ENCODE results near the gene PUM1.
A peak's percentile ranks its signal among the peaks of the same experiment; 100 is the strongest.

PUM1 gene

DNA sequence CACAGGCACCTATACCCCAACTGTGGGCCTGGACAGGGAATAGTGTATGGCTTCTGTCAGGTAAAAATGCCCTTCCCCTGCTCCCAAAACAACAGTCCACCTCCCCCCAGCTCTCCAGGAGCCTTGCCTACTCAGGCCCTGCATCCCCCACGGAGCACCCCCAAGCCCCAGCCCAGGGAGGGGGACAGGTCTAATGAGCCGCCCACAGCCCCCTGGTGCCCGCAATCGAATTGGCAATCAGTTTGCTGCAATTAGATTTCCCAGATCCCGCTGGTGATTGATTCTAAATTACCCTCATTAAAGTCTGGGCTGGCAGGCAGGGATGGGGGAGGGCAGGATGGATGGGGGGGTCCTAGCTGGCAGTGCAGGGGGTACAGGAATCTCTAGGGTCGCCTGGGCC lies 165.0 kb downstream of the PUM1 start:
- WGBS, 2 experiments (ENCODE audit: insufficient coverage in 2 of 2): 83 to 90% methylated on average over 4 to 5 of the region's 6 CpGs
- Histone ChIP-seq H3K4me3 (ENCODE audit: extremely low read depth, insufficient read depth, low read length, poor library complexity, severe bottlenecking) (no peak overlapping the region), H3K9me3 (ENCODE audit: control insufficient read depth, low read length) (no peaks in the 10 kb centered on the region), H3K27ac (ENCODE audit: low read depth, low read length, severe bottlenecking) (no peak overlapping the region), H3K36me3 (ENCODE audit: control insufficient read depth, insufficient read depth, low read length) (peaks cover 3% of the 10 kb centered on the region), H3K4me1 (ENCODE audit: control insufficient read depth, insufficient read depth, low read length, poor library complexity, severe bottlenecking) (peaks cover 46% of the 10 kb centered on the region)

DNA sequence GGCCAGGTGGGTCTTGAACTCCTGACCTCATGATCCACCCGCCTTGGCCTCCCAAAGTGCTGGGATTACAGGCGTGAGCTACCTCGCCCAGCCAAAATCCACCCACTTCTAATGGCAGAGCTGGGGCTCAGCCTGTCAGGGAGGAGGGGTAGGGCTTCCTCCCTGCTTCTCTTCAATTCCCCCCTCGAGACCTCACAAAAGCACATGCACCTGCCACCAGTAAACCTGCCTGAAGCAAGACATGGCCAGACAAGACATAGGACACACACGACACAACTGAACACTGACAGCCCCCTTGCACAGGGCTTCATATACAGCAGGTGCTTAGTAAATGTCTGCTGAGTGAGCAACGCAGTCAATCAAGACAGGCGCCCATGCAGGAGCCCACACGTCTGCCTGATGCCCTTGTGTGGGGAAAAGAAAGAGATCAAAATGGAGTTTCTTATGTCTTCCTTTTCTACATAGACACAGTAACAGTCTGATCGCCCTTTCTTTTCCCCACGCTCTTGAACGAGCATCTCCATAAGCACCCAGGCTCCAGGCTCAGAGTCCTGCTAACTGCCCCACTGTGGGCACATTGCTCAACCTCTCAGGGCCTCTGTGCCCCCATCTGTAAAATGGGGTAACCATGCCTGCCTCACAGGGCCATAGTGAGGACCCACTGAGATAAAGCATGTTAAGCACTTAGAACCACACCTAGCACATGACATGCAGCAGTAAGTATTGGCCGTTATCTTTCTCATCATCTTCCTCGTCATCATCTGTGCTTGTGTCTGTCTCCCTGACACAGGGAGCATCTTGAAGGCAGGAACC lies 165.7 kb downstream of the PUM1 start:
- Histone ChIP-seq H3K4me1 (ENCODE audit: control insufficient read depth, insufficient read depth, low read length, poor library complexity, severe bottlenecking) (peaks cover 48% of the 10 kb centered on the region), H3K36me3 (ENCODE audit: control insufficient read depth, insufficient read depth, low read length) (peaks cover 3% of the 10 kb centered on the region), H3K4me3 (ENCODE audit: extremely low read depth, insufficient read depth, low read length, poor library complexity, severe bottlenecking) (no peak overlapping the region), H3K9me3 (ENCODE audit: control insufficient read depth, low read length) (no peaks in the 10 kb centered on the region), H3K27ac (ENCODE audit: low read depth, low read length, severe bottlenecking) (no peak overlapping the region)
- WGBS, 2 experiments (ENCODE audit: insufficient coverage in 2 of 2): 80 to 96% methylated on average over 6 to 8 of the region's 13 CpGs

DNA sequence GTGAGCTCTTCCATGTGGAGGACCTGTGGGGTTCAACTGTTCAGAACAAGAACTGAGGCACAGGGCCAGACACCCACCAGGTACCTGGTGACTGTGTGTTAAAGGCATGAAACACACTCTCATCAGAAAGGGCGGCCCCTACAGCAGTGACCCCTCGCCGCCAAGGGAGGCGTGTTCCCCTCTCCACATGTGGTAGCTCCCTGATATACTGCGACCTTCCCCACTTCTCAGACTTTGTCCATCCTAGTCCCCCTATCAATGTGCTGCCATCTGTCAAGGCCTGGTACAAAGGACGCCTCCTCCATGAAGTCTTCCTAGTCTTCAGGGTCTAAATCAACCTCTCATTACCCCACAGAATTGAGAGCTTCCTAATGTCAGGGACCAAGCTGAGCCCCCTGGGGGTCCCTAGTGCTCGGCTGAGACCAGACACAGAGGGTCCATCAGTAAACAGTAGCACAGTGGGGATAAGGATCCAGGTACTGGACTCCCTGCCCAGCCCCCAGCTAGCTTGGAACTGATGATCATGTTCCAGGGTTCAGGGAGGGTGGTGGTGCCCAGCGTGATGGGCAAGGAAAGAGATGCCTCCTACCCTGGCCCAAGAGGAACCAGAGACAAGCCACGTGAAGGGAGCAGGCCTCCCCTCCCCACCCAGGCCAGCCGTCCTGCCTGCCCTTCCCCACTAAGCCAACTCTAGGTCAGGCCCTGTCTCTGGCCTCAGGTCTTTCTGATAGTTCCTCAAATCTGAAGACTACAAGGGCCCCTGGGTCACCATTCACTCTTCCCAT lies 167.3 kb downstream of the PUM1 start:
- Histone ChIP-seq H3K4me1 (ENCODE audit: control insufficient read depth, insufficient read depth, low read length, poor library complexity, severe bottlenecking) (peaks cover 39% of the 10 kb centered on the region), H3K4me3 (ENCODE audit: extremely low read depth, insufficient read depth, low read length, poor library complexity, severe bottlenecking) (no peak overlapping the region), H3K36me3 (ENCODE audit: control insufficient read depth, insufficient read depth, low read length) (peaks cover 3% of the 10 kb centered on the region), H3K9me3 (ENCODE audit: control insufficient read depth, low read length) (no peaks in the 10 kb centered on the region), H3K27ac (ENCODE audit: low read depth, low read length, severe bottlenecking) (no peak overlapping the region)
- 95 to 97% methylated on average over 8 of the region's 10 CpGs for WGBS, 2 experiments (ENCODE audit: insufficient coverage in 2 of 2)

DNA sequence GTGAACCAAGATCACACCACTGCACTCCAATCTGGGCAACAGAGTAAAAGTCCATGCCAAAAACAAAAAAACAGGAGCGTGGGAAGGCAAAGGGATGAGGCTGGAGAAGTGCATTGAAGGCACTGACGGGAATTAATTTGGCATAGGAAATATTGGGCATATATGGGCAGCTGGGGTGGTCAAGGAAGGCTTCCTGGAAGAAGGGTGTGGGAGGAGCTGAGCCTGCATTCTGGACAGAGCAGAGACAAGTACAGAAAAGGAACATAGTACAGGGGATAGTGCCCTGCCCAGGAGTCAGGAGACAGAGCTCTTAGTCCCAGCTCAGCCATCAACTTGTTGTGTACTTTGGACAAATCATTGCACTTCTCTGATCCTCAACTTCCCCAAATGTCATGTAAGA lies 168.6 kb downstream of the PUM1 start:
- Histone ChIP-seq H3K4me1 (ENCODE audit: control insufficient read depth, insufficient read depth, low read length, poor library complexity, severe bottlenecking) (peaks cover 29% of the 10 kb centered on the region), H3K27ac (ENCODE audit: low read depth, low read length, severe bottlenecking) (no peak overlapping the region), H3K4me3 (ENCODE audit: extremely low read depth, insufficient read depth, low read length, poor library complexity, severe bottlenecking) (no peak overlapping the region), H3K36me3 (ENCODE audit: control insufficient read depth, insufficient read depth, low read length) (peaks cover 3% of the 10 kb centered on the region), H3K9me3 (ENCODE audit: control insufficient read depth, low read length) (no peaks in the 10 kb centered on the region)
- WGBS, 2 experiments (ENCODE audit: insufficient coverage in 2 of 2): 100% methylated on average over 2 of the region's 2 CpGs

DNA sequence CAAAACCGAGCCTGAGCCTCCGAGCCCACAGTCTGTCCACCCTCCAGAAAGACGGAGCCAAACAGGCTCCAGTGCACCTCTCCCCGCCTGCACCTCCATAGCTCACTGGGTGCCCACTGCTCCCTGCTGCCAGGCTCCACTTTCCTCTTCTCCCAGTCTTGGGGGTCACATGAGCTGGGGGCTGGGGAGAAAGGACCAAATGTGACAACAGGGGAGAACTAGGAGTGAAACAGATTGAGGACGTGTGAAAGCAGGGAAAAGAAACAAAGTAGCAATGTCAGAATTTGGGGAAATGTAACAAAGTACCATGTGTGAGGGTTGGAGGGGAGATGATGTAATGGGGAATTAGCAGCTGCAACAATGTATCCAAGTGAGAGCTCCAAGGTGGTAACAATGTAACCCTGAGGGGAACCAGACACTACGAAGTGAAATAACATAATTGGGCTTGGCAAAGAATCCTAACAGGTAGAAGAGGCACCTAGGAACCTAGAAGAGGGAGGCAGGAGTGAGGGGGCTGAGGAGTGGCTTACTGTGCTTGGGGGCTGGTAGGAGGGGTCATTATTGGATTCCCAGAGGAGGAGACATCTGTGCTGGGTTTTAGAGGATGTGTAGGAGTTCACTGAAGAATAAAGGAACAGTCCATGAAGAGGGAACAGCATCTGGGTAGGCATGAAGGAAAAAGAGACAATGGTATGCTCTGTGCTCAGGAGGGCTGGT lies 169.4 kb downstream of the PUM1 start:
- Histone ChIP-seq H3K9me3 (ENCODE audit: control insufficient read depth, low read length) (no peaks in the 10 kb centered on the region), H3K27ac (ENCODE audit: low read depth, low read length, severe bottlenecking) (peak overlapping the region; percentile 41), H3K36me3 (ENCODE audit: control insufficient read depth, insufficient read depth, low read length) (peaks cover 3% of the 10 kb centered on the region), H3K4me1 (ENCODE audit: control insufficient read depth, insufficient read depth, low read length, poor library complexity, severe bottlenecking) (peaks cover 22% of the 10 kb centered on the region), H3K4me3 (ENCODE audit: extremely low read depth, insufficient read depth, low read length, poor library complexity, severe bottlenecking) (no peak overlapping the region)
- WGBS, 2 experiments (ENCODE audit: insufficient coverage in 2 of 2): 35 to 62% methylated on average over 2 to 5 of the region's 6 CpGs

DNA sequence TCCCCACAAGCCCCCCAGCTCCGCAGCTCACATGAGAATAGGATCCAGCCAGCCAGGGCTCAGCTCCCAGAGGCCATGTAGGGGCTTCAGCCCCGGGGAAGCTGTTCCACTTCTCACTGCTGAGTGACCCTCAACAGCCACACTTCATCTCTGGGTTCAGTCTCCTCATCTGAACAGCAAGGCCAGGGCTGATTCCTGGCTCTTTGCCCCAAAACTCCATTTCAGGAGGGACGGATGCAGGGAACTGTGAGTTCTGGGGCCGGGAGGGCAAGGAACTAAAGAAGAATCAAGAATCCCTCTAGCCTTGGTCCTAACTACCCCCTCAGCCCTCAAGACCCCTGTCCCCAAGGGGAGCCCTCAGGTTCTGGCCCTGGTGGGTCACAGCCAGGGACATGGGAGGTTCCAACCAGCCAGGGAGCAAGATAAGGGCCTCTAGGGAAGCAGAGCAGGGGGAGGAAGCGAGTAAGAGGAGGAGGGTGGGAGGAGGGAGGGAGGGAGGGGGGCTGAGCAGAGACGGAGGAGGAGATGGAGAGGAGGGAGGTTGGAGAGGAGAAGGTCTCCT lies 170.1 kb downstream of the PUM1 start:
- Histone ChIP-seq H3K9me3 (ENCODE audit: control insufficient read depth, low read length) (no peaks in the 10 kb centered on the region), H3K4me1 (ENCODE audit: control insufficient read depth, insufficient read depth, low read length, poor library complexity, severe bottlenecking) (peaks cover 20% of the 10 kb centered on the region), H3K4me3 (ENCODE audit: extremely low read depth, insufficient read depth, low read length, poor library complexity, severe bottlenecking) (no peak overlapping the region), H3K36me3 (ENCODE audit: control insufficient read depth, insufficient read depth, low read length) (peaks cover 3% of the 10 kb centered on the region), H3K27ac (ENCODE audit: low read depth, low read length, severe bottlenecking) (no peak overlapping the region)
- WGBS, 2 experiments (ENCODE audit: insufficient coverage in 2 of 2): 83 to 93% methylated on average over 2 to 3 of the region's 6 CpGs

DNA sequence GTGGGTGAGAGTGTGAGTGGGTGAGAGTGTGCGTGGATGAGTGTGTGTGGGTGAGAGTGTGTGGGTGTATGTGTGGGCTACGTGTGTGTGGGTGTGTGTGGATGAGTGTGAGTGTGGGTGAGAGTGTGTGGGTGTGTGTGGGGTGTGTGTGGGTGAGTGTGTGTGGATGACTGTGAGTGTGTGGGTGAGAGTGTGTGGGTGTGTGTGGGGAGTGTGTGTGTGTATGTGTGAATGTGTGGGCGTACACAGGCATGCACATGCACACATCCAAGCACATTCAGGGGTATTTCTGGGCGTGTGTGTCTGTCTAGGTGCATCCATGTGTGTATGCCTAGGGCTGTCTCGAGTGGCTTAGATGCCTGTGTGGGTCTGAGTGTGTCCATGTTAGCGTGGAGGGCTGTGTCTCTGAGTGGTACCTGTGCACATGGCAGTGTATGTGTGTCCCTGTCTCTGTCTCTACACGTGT lies 171.0 kb downstream of the PUM1 start:
- H3K4me1 ChIP-seq (ENCODE audit: control insufficient read depth, insufficient read depth, low read length, poor library complexity, severe bottlenecking): peaks cover 20% of the 10 kb centered on the region
- no peak overlapping the region for H3K27ac ChIP-seq (ENCODE audit: low read depth, low read length, severe bottlenecking)
- no peaks in the 10 kb centered on the region for H3K9me3 ChIP-seq (ENCODE audit: control insufficient read depth, low read length)
- no peak overlapping the region for H3K4me3 ChIP-seq (ENCODE audit: extremely low read depth, insufficient read depth, low read length, poor library complexity, severe bottlenecking)
- 71 to 76% methylated on average over 4 to 6 of the region's 7 CpGs for WGBS, 2 experiments (ENCODE audit: insufficient coverage in 2 of 2)
- no peaks in the 10 kb centered on the region for H3K36me3 ChIP-seq (ENCODE audit: control insufficient read depth, insufficient read depth, low read length)

DNA sequence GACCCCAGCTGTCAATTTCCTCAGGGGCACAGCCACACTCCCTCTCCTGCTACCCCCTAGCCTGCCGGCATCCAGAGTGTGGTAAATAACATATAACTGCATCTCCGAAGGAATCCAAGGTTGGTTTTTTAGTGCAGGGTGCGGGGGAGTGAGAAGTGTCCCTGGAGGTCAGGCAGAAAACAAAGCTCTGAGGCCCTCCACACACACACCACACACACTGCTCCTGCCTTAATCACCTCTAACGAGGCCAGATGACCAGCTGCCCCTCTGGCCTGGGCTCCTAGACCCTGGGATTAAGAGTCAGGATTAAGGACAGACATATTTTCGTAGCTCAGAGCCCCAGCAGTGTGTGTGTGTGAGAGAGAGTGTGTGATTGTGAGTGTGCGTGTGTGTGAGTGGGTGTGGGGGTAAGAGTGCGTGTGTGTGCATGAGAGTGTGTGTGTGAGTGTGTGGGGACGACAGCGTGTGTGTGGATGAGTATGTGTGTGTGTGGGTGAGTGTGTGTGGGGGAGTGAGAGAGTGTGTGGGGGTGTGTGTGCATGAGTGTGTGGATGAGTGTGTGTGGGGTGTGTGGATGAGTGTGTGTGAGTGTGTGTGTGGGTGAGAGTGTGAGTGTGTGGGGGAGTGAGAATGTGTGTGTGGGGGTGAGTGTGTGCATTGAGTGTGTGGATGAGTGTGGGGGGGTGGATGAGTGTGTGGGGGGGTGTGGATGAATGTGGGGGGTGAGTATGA lies 171.6 kb downstream of the PUM1 start:
- H3K27ac ChIP-seq (ENCODE audit: low read depth, low read length, severe bottlenecking): no peak overlapping the region
- H3K9me3 ChIP-seq (ENCODE audit: control insufficient read depth, low read length): no peaks in the 10 kb centered on the region
- no peak overlapping the region for H3K4me3 ChIP-seq (ENCODE audit: extremely low read depth, insufficient read depth, low read length, poor library complexity, severe bottlenecking)
- 77 to 91% methylated on average over 6 to 7 of the region's 9 CpGs for WGBS, 2 experiments (ENCODE audit: insufficient coverage in 2 of 2)
- H3K36me3 ChIP-seq (ENCODE audit: control insufficient read depth, insufficient read depth, low read length): no peaks in the 10 kb centered on the region
- peaks cover 23% of the 10 kb centered on the region for H3K4me1 ChIP-seq (ENCODE audit: control insufficient read depth, insufficient read depth, low read length, poor library complexity, severe bottlenecking)

DNA sequence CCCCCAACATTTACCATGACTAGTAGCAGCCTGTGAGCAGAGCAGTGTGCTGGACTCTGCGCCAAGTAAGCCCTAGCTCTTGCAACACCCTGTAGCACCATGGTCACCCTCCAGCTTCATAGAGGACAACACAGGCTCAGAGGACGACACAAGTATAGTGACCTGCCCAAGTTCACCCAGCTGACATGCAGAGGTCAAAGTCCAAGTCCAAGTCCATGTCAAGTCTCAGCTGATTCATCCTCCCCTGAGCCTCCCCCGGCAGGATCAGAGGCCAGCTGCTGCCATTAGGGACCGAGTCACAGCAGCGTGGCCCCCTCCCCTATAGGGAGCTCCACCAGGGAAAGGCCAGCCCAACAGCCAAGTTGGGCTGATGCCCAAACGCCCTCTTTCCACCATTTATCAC lies 172.8 kb downstream of the PUM1 start:
- 93 to 100% methylated on average over 4 to 5 of the region's 6 CpGs for WGBS, 2 experiments (ENCODE audit: insufficient coverage in 2 of 2)

DNA sequence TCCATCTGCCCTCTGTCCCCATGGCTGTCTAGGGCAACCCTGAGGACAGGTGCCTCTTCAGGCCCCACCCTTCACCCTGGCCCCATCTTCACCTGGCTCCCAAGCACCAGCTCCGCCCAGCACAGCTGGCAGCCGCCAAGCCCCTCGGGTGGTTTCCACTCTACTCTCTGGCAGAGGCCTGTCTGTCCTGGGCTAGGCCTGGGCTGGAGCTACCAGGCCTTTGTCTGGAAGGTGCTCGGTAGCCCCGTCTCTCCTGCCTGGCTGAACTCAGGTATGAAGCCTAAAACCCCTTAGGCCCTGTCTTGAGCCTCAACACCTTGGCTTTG lies 174.3 kb downstream of the PUM1 start:
- Histone ChIP-seq H3K9me3 (ENCODE audit: control insufficient read depth, low read length) (no peaks in the 10 kb centered on the region), H3K27ac (ENCODE audit: low read depth, low read length, severe bottlenecking) (no peak overlapping the region), H3K4me3 (ENCODE audit: extremely low read depth, insufficient read depth, low read length, poor library complexity, severe bottlenecking) (no peak overlapping the region), H3K36me3 (ENCODE audit: control insufficient read depth, insufficient read depth, low read length) (no peaks in the 10 kb centered on the region), H3K4me1 (ENCODE audit: control insufficient read depth, insufficient read depth, low read length, poor library complexity, severe bottlenecking) (peaks cover 38% of the 10 kb centered on the region)
- 89 to 98% methylated on average over 4 to 5 of the region's 5 CpGs for WGBS, 2 experiments (ENCODE audit: insufficient coverage in 2 of 2)

More for the DNA sequence above, 172.8 kb downstream of the PUM1 start:
- no peak overlapping the region for H3K27ac ChIP-seq (ENCODE audit: low read depth, low read length, severe bottlenecking)
- no peaks in the 10 kb centered on the region for H3K9me3 ChIP-seq (ENCODE audit: control insufficient read depth, low read length)
- H3K4me3 ChIP-seq (ENCODE audit: extremely low read depth, insufficient read depth, low read length, poor library complexity, severe bottlenecking): no peak overlapping the region
- no peaks in the 10 kb centered on the region for H3K36me3 ChIP-seq (ENCODE audit: control insufficient read depth, insufficient read depth, low read length)
- peaks cover 36% of the 10 kb centered on the region for H3K4me1 ChIP-seq (ENCODE audit: control insufficient read depth, insufficient read depth, low read length, poor library complexity, severe bottlenecking)

Measured in mesodermal cell (in vitro differentiated cells).